PC-3 (cell line): ENCODE data around the gene COX7A2L.

Experiments used
- CTCF ChIP-seq: fragments of 300-600 bp; sonication (generic); conservative IDR thresholded peaks from 2 replicates; pipeline ENCODE4 v1.5.1; 2017; ENCODE audit warnings: antibody characterized with exemption, low read depth, mild to moderate bottlenecking, low read length
- EZH2phosphoT487 ChIP-seq: fragments of 300-600 bp; sonication (generic); IDR thresholded peaks from 2 replicates; pipeline ENCODE4 v1.6.1; 2018; ENCODE audit warnings: mild to moderate bottlenecking, antibody characterized with exemption, low read length, borderline replicate concordance

GRCh38 chr2:42340045-42340937 lies 20.7 kb downstream of the COX7A2L start:
- no peak for TF ChIP-seq CTCF
- no peak for TF ChIP-seq EZH2phosphoT487
